Keratinocyte (primary cell): Measurements from ENCODE around the gene PRKAG2. TPM values are rescaled to one million over a fixed set of nuclear protein-coding genes. Genes with fewer than 3 reads are reported as not detected.

Source experiments
- DNase-seq: peaks from one replicate; pipeline ENCODE4 v3.0.0-alpha.2; 2011; ENCODE audit warnings: low read depth, missing footprints, low spot score
- FAIRE-seq: peaks from 2 replicates; lab custom pipeline; 2011; peaks lifted over from hg19 to GRCh38; lab: Jason Lieb, UNC
- H2AFZ ChIP-seq: 2 replicates; pipeline ENCODE4 v1.6.0; 2012; ENCODE audit warnings: low read length, control low read depth, inconsistent platforms; ENCODE audit not compliant: control insufficient read depth
- H3K27ac ChIP-seq: 2 replicates; pipeline ENCODE4 v1.5.1; 2011; ENCODE audit warnings: low read length; ENCODE audit not compliant: control insufficient read depth, insufficient read depth
- H3K27me3 ChIP-seq: 3 replicates; pipeline ENCODE4 v1.6.0; 2011; ENCODE audit warnings: low read length; ENCODE audit not compliant: control insufficient read depth, insufficient read depth; ENCODE audit errors: extremely low read depth
- H3K36me3 ChIP-seq, 2 experiments: 2 replicates in 1 of 2; 3 replicates in 1 of 2; pipeline ENCODE4 v1.5.1; 2011; ENCODE audit warnings: low read length in 2 of 2, mild to moderate bottlenecking in 1 of 2; ENCODE audit not compliant: control insufficient read depth in 2 of 2, insufficient read depth in 2 of 2; ENCODE audit errors: extremely low read depth in 1 of 2
- H3K4me1 ChIP-seq: 3 replicates; pipeline ENCODE4 v1.5.1; 2011; ENCODE audit warnings: low read length; ENCODE audit not compliant: control insufficient read depth, insufficient read depth; ENCODE audit errors: extremely low read depth
- H3K4me2 ChIP-seq: 3 replicates; pipeline ENCODE4 v1.6.0; 2011; ENCODE audit warnings: low read depth, low read length; ENCODE audit not compliant: control insufficient read depth, insufficient read depth; ENCODE audit errors: extremely low read depth
- H3K4me3 ChIP-seq, 3 experiments: fragments of 200-600 bp in 1 of 3; sonication (generic) in 1 of 3; 2 replicates in 2 of 3; 3 replicates in 1 of 3; pipeline ENCODE4 v1.5.1; 2011 to 2016; ENCODE audit warnings: low read length in 3 of 3, mild to moderate bottlenecking in 3 of 3, control low read depth in 2 of 3, inconsistent platforms in 1 of 3, low read depth in 1 of 3, mixed read lengths in 1 of 3, mixed run types in 1 of 3, moderate library complexity in 1 of 3; ENCODE audit not compliant: control insufficient read depth in 2 of 3, insufficient read depth in 2 of 3; ENCODE audit errors: extremely low read depth in 1 of 3
- H3K79me2 ChIP-seq: 2 replicates; pipeline ENCODE4 v1.6.0; 2012; ENCODE audit warnings: low read length; ENCODE audit not compliant: control insufficient read depth, insufficient read depth
- H3K9ac ChIP-seq: 3 replicates; pipeline ENCODE4 v1.6.0; 2011; ENCODE audit warnings: low read length; ENCODE audit not compliant: control insufficient read depth, insufficient read depth; ENCODE audit errors: extremely low read depth
- H3K9me1 ChIP-seq: 3 replicates; pipeline ENCODE4 v1.6.0; 2011; ENCODE audit warnings: low read length; ENCODE audit not compliant: control insufficient read depth, insufficient read depth; ENCODE audit errors: extremely low read depth
- H3K9me3 ChIP-seq: 2 replicates; pipeline ENCODE4 v1.5.1; 2012; ENCODE audit warnings: low read depth, low read length; ENCODE audit not compliant: control insufficient read depth
- H4K20me1 ChIP-seq: 3 replicates; pipeline ENCODE4 v1.6.0; 2011; ENCODE audit warnings: low read length; ENCODE audit not compliant: control insufficient read depth, insufficient read depth; ENCODE audit errors: extremely low read depth
- EZH2 ChIP-seq: IDR thresholded peaks from one replicate; pipeline ENCODE4 v1.6.1; 2012; ENCODE audit warnings: inconsistent platforms, mild to moderate bottlenecking, low read length, moderate library complexity
- dilution Hi-C: fragments of 300-500 bp; cut with MboI; formaldehyde crosslinking; loops from one replicate; pipeline ENCODE4 v1.7.0; 2020; ENCODE audit warnings: low sequenced_read_pairs; ENCODE audit not compliant: extremely low pct_ligation_motif_present
- polyA plus RNA-seq, 5 experiments: library from polyadenylated mRNA; depleted of rRNA in 3 of 5; stranded (reverse) in 3 of 5; stranded (forward) in 1 of 5; unstranded in 1 of 5; fragments of >200 nt; gene quantifications; 1 replicate in 1 of 5; 2 replicates in 3 of 5; 3 replicates in 1 of 5; pipeline versions ENCODE4 v1.2.1 to v1.2.3, GENCODE V29; 2011 to 2012; ENCODE audit warnings: missing spikeins in 2 of 5, low read depth in 1 of 5, low replicate concordance in 1 of 5
- TF ChIP-seq, protein P1 (sequence below), 3 experiments: IDR thresholded peaks in 1 of 3; conservative IDR thresholded peaks in 1 of 3; optimal IDR thresholded peaks in 1 of 3; 2 replicates in 2 of 3; 3 replicates in 1 of 3; pipeline versions ENCODE3 to v1.5.1; 2011; ENCODE audit warnings: low read length in 3 of 3, mild to moderate bottlenecking in 3 of 3, moderate library complexity in 2 of 3, control low read depth in 1 of 3, inconsistent platforms in 1 of 3; ENCODE audit not compliant: insufficient read depth in 2 of 3; ENCODE audit errors: extremely low read depth in 1 of 3

The PRKAG2 gene
- polyA plus RNA-seq, 1 donor (not counting 4 experiments of a cell fraction or from before 2014, with no cell fraction given), result 39.5 TPM

- FAIRE-seq, result no peak
- Histone ChIP-seq H3K9me1 (no peaks in the 10 kb centered on the region), H3K27ac (no peak overlapping the region), H3K4me3 (no peak overlapping the region), H4K20me1 (no peaks in the 10 kb centered on the region), H3K4me2 (no peak overlapping the region), H3K9me3 (peaks cover 3% of the 10 kb centered on the region), H3K36me3 (no peaks in the 10 kb centered on the region), H3K79me2 (no peaks in the 10 kb centered on the region), H3K9ac (no peak overlapping the region), H2AFZ (no peak overlapping the region), H3K4me1 (no peaks in the 10 kb centered on the region), H3K27me3 (peaks cover 3% of the 10 kb centered on the region)
- TF ChIP-seq EZH2, result no peak
- TF ChIP-seq, protein P1, sequence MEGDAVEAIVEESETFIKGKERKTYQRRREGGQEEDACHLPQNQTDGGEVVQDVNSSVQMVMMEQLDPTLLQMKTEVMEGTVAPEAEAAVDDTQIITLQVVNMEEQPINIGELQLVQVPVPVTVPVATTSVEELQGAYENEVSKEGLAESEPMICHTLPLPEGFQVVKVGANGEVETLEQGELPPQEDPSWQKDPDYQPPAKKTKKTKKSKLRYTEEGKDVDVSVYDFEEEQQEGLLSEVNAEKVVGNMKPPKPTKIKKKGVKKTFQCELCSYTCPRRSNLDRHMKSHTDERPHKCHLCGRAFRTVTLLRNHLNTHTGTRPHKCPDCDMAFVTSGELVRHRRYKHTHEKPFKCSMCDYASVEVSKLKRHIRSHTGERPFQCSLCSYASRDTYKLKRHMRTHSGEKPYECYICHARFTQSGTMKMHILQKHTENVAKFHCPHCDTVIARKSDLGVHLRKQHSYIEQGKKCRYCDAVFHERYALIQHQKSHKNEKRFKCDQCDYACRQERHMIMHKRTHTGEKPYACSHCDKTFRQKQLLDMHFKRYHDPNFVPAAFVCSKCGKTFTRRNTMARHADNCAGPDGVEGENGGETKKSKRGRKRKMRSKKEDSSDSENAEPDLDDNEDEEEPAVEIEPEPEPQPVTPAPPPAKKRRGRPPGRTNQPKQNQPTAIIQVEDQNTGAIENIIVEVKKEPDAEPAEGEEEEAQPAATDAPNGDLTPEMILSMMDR (optimal IDR thresholded peaks at IDR 0.05 in 1 of 3, IDR thresholded peaks at IDR 0.05 in 1 of 3, conservative IDR thresholded peaks at IDR 0.05 in 1 of 3; ENCODE audit: extremely low read depth in 1 of 3, insufficient read depth in 2 of 3, low read length in 3 of 3), result no peak
- dilution Hi-C loops, result no loop called here
- DNase-seq, result no peak
These were observed 134.0 kb downstream of the PRKAG2 start for GRCh38 chr7:151742713-151743480.

- peaks cover 3% of the 10 kb centered on the region for H3K9me3 ChIP-seq
- no peak overlapping the region for H2AFZ ChIP-seq
- no peak overlapping the region for H3K4me3 ChIP-seq
- dilution Hi-C loops, result no loop called here
- no peaks in the 10 kb centered on the region for H3K36me3 ChIP-seq
- H3K4me2 ChIP-seq, result no peak overlapping the region
- H3K4me1 ChIP-seq, result peaks cover 5% of the 10 kb centered on the region
- no peak for TF ChIP-seq EZH2
- TF ChIP-seq, protein P1 (optimal IDR thresholded peaks at IDR 0.05 in 1 of 3, IDR thresholded peaks at IDR 0.05 in 1 of 3, conservative IDR thresholded peaks at IDR 0.05 in 1 of 3; ENCODE audit: extremely low read depth in 1 of 3, insufficient read depth in 2 of 3, low read length in 3 of 3), result no peak
- FAIRE-seq (no peak), DNase-seq (no peak)
- H4K20me1 ChIP-seq, result no peaks in the 10 kb centered on the region
- no peaks in the 10 kb centered on the region for H3K79me2 ChIP-seq
- H3K27ac ChIP-seq, result no peak overlapping the region
- no peaks in the 10 kb centered on the region for H3K9me1 ChIP-seq
- H3K27me3 ChIP-seq, result peaks cover 3% of the 10 kb centered on the region
- no peak overlapping the region for H3K9ac ChIP-seq
These were observed 135.3 kb downstream of the PRKAG2 start for GRCh38 chr7:151741585-151741984.
